Activated T-helper 1 cell treated with Interleukin-2 at 50 U/mL for 16 hours (primary cell): ENCODE results near the gene SEC23IP.

Experiments used
- DNase-seq: peaks from one replicate; pipeline ENCODE4 v3.0.0-alpha.2; 2020; ENCODE audit warnings: low read depth

Gene SEC23IP

DNA sequence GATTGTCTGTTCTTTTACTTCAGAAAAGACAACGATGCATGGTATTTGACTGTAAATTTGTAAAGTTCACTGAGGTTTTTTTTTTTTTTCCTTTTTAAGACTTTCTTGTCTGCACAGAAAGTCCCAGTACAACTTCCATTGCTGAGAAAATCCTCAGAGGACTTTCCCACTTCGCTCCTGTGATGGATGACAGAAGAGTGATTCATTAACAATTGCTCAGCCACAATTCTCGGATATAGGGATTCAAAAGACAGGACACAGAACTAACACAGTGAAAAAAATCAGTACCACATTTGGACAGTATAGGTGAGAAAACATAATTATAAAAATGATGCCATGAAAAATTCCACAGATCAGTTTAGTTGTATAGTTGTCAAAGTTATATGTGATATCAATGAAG is 48.0 kb downstream of the SEC23IP start:
- no peak for DNase-seq

DNA sequence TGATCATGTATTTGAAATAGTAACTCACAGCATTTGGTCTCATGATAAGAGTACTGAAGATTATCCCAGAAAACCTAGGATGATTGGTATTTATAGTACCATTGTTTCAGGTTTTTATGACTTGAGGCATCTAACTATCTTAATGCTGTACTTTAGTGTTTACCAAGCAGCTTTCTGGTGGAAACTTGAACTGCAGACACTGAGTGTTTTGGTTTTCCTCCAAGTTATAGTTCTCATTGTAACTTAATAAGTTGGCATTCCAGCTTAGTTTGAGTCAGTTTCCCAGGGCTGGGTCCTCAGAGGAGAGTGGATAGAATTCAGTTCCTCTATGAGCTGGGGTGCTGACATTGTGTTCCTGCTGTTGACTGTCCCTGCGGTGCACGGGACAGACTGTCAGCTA is 50.4 kb downstream of the SEC23IP start:
- no peak for DNase-seq

DNA sequence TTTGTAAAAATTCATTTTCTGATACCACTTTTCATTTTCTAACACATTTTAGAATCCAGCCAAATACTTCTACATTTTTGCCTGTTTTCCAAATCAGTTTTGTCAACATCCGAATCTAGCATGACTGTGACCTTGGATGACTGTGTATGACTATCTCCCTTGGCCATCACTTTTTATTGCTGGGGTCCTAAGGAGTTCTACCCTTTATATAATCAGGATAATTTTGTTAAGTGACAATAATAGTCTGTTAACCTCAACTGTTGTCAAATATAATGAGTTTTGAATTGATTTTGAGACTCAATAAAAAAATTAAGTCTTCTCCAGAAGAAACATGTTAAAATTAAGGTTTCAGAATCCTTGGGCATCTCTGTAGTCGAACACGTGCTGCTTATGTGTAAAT is 53.3 kb downstream of the SEC23IP start:
- DNase-seq, result no peak

DNA sequence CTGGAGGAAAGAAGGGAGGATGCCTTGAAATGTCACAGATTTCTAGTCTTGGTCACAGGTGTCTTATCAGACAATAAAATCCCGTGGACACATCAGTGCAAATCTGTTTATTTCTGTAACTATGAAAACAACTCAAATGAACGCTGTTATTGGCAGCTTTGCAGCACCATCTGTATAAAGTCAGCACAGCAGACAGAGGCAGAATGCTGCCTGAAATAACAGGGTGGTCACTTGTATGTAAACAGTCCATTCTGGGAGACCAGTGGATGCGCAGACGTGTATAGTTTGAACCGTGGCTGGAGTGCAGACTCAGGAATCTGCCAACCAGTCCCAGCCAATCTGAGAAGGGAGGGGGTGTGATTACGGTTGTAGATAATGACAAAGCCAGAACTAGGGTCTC is 54.8 kb downstream of the SEC23IP start:
- DNase-seq, result no peak

DNA sequence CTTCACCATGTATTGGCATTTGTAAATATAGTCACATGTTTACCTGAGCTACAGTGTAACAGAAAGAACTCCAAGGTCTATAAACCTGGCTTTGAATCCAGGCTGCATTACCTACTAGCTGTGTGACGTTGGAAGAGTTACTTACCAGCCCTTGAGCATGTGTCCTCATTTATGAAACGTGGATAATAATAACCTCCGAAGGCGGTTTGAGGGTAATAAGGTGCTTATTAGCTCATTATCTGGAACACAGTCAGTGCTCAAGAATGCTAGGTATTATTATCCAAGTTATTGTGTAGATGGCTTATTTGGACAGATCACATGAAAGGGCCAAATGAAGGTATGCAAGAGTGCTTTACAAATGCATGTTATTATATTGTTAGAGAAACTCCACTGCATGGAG is 64.9 kb downstream of the SEC23IP start:
- DNase-seq, result no peak

DNA sequence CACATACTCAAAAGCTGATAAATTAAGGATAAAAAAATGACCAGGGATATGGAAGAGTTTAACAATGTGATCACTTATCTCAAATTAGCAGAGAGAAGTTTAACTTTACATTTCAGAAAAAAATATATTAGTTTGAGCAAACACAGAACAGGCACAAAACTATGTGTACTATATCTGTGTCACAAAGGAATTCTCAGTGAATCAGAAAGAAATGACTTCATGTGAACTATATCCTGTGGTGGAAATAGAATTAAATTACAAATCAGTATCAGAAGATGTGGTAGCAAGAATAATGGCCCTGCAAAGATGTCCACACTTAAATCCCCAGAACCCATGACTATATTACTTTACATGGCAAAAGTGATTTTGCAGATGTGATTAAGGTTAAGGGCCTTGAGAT is 70.3 kb downstream of the SEC23IP start:
- no peak for DNase-seq

DNA sequence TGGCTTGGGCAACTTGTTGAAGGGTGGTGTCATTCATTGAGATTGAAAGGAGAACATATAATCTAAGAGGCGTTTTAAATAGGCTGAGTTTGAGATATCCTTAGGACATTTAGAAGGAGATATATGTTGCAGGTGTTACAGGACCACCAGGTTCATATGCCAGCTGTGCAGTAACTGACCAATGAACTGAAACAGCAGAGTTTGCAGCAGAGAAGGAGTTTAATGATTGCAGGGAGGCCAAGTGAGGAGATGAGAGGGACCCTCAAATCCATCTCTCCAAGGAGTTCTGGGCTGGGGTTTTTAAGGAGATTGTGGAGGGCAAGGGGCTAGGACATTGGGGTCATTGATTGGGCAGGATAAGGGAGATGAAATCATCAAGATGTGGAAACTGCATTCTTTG is 74.5 kb downstream of the SEC23IP start:
- no peak for DNase-seq

DNA sequence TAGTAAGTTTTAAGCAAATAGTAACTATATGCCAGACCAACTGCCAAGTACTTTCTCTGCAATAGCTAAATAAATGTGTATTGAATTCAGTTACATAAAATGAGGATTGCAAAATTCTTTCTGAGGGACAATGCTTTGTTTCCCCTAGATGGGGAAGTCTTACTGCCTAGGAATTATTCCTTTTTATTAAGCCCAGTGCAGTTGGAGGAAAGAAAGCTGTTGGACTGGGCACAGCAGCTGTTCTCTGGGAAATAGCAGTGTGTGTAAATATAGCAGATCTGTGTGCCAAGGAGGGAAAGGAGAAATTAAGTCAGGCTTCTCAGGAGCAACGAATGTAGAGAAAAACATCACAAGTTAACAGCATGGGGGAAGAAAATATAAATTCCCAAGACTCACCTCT is 77.1 kb downstream of the SEC23IP start:
- no peak for DNase-seq

DNA sequence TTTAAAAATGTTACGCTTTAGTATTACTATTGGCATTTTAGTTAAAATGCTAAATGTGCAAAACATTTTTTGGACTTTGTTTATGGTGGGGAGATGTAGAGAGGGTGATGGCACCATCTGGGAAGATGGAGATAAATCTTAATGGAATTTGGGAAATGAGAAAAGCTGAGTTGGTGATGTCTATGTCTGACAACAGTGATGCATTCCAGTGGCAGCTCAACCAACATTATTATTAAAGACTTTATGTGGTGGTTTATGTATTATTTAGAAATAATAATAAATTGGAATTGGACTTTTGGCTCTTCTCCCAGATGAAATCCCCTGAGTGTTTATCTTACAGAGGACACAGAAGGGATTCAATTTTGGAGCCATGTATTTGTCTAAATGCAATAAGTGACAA is 77.6 kb downstream of the SEC23IP start:
- no peak for DNase-seq

DNA sequence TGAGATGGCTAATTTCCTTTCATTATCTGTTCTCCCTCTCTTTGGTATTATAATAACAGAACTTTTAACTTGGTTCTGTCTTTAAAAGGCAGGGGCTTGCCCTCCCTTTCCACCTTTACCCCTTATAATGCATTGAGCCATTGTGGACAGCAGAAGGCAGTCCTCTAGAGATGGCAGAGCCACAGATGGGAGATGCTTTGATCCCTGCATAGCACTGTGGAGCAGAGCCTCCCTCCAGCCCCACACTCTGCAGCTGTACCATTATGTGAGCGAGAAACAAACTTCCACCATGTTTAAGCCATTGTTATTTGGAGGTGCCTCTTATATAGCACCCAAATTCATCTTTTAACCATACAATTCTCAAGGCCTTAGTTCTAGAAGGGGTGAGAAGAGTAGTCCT is 78.4 kb downstream of the SEC23IP start:
- DNase-seq, result no peak

DNA sequence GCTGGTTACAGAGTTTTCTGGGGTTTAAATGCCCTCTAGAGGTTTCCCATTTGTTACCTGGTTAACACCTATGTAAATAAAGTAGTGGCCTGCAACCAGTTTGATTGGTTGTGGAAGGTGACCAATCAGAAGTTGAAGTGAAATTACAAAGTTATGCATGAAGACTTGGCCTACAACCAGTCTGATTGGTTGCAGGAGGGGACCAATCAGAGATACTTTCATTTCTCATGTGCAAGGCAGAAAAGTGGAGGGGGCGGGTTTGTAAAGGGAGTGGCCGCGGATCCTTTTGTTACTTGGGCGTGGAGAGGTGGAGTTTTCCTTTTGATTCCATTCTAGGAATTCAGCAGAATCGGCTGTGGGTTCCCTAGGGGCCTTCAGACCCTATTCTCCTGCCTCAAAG is 80.8 kb downstream of the SEC23IP start:
- DNase-seq, result no peak

DNA sequence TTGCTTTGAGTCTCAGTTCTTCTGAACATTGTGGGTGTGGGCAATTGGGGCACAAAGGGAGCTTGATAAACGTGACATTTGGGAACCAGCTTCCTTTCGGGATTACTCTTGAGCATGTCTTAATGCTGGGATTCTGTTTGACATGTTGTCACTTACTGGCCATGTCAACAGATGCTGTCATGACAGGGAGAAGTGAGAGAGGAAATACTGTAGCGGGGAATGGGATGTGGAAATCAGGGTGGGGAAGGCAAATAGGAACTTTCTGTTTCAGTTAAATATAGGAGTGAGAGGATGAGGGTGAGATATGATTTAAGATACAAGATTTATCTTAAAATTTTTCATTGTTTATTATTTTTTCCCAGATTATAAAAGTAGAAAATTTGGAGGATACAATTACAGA is 83.9 kb downstream of the SEC23IP start:
- no peak for DNase-seq

DNA sequence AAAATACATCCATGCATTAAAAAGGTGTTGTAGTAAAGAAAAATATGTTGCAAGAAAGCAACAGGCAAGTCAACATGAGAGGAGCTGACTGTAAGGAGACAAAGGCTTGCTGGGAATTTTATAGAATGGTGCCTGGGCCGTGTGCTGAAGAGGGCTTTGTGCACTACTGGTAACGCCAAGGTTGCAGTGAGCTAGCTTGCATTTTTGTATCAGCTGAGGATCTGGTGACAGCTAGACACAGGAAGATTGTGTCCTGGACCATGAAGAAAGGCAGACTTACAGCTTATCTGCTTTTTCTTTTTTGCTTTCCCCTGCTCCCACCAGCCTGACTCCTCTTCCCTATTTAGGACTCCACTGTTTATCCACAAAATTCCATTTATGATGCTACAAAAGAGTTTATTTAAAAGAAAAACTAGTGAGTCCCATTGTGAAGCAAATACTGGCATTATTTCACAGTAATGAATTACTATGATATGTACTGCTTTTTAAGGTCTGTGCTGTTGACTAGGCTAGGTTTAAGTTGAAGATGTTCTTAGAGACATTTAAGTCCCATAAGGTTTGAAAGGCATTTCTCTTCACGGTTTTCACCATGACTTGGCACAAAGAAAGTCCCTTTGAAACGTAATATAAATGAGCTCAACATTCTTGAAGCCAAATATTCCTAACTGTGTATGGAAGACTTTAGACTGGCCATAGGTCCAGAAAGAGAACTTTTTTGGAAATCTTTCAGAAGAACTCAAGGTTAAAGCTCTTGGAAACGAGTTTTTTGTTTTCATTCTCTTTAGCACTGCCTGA is 88.6 kb downstream of the SEC23IP start:
- no peak for DNase-seq

DNA sequence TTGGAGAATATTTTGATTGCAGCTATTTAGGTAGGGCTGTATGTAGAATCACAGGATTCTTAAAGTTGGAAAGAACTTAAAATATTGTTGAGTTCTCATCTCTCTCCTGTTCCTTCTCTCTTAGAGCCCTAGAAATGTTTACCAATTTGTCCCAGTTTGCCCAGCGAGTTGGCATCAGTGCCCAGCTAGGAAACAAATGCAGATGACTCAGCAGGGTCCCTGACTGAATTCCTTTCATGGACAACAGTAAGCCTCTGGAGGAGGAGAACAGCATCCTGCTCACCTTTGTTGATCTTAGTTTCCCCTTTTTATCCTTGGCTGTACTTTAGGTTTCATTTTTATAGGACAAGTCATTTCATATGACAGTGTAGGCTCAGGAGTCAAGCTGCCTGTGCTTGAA is 89.3 kb downstream of the SEC23IP start:
- DNase-seq, result no peak

DNA sequence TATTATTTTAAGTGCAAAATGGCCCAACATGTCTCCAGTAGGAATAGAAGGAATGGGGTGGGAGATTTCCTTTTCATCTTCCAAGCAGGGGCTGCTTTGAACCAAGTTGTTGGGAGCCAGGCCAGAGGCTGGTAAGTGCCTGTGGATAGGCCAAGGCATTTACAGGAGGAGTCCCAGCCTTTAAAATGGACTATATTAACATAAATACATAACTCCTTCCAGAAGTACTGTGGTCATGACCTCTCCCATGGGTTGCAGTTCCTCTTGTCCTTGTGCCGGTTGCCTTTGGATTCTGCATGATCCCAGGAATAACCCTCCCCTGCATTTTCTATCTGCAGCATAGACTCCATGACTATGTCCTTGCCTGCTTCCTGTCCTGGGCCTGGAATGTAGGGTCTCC is 95.8 kb downstream of the SEC23IP start:
- DNase-seq, result no peak

DNA sequence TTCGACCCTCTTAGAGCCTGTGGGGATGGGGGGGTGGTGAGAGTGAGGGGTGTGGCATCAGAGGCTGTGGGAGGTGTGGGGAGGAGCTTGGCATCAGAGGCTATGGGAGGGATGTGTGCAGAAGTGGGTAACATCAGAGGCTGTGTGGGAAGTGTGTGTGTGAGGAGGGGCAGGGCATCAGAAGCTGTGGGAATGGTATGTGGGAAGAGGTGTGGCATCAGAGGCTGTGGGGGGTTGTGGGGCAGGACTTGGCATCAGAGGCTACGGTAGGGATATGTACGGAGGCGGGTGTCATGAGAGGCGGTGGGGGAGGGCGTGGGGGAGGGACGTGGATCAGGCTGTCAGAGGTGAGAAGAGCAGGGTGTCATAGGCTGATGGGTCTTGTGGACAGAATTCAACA is 97.4 kb downstream of the SEC23IP start:
- no peak for DNase-seq

DNA sequence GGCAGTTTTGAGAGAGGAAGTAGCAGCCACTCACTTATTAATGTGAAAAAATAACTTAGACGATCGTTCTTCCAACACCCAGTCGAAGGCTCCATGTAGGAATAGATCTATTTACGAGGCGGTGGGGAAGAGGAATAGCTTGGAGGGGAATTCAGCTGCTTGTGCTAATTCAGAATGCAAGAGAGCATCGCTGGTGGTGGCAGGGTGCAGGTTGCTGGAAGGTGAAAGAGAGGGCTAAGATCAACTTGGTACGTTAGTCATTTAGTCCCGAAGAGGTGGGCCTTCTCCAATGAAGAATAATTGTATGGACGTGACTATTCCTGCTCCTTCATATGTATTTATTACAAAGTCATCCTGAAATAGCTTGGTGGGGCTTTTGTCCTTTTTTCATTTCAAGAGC is 98.5 kb downstream of the SEC23IP start:
- no peak for DNase-seq

DNA sequence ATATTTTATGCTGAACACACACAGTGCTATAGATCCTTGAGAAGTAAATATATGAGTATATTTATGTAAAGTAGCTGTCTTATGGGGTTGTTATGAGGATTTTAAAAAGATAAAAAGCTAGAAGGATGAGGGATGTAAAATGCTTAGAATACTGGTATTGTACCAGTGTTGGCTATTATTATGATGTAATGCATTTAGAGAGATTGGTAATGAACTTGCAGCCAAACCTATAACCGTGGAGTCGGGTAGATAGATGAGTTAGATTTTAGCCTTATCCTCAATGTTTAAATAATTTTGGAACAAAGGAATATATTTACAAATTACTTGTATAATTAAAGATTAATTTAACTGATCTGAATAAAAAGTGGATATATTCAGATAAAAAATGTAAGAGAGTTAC is 99.3 kb downstream of the SEC23IP start:
- no peak for DNase-seq
